DOHH2 (cell line): ENCODE data around the gene RAET1E.

ENCODE experiments used
- H3F3A ChIP-seq: fragments of 200-600 bp; sonication (generic), shearing (Covaris generic); 2 replicates; pipeline ENCODE4 v1.6.0; 2016; ENCODE audit warnings: antibody characterized with exemption, mild to moderate bottlenecking; ENCODE audit not compliant: control insufficient read depth, insufficient read depth
- H3K27ac ChIP-seq: fragments of 200-600 bp; sonication (generic); 2 replicates; pipeline ENCODE4 v1.5.1; 2014; ENCODE audit warnings: low read depth, mild to moderate bottlenecking, low read length, moderate library complexity
- H3K27me3 ChIP-seq: fragments of 200-600 bp; sonication (generic); 2 replicates; pipeline ENCODE4 v1.6.1; 2014; ENCODE audit warnings: mild to moderate bottlenecking, low read length, mixed read lengths; ENCODE audit not compliant: control insufficient read depth
- H3K36me3 ChIP-seq: fragments of 200-600 bp; sonication (generic); 2 replicates; pipeline ENCODE4 v1.6.1; 2014; ENCODE audit warnings: mild to moderate bottlenecking, low read length, moderate library complexity, mixed read lengths; ENCODE audit not compliant: control insufficient read depth
- H3K4me1 ChIP-seq: fragments of 200-600 bp; sonication (generic); 2 replicates; pipeline ENCODE4 v1.6.1; 2014; ENCODE audit warnings: mild to moderate bottlenecking, low read length, mixed read lengths; ENCODE audit not compliant: control insufficient read depth
- H3K4me2 ChIP-seq: fragments of 200-600 bp; sonication (generic); 2 replicates; pipeline ENCODE4 v1.6.0; 2014; ENCODE audit warnings: mild to moderate bottlenecking, low read length, moderate library complexity
- H3K4me3 ChIP-seq: fragments of 200-600 bp; sonication (generic); 2 replicates; pipeline ENCODE4 v1.5.1; 2014; ENCODE audit warnings: mild to moderate bottlenecking, low read length, mixed read lengths
- H3K79me2 ChIP-seq: fragments of 200-600 bp; sonication (generic); 2 replicates; pipeline ENCODE4 v1.6.1; 2014; ENCODE audit warnings: mild to moderate bottlenecking, low read length, mixed read lengths; ENCODE audit not compliant: control insufficient read depth
- H3K9me2 ChIP-seq: fragments of 200-600 bp; sonication (generic); replicated peaks from 2 replicates; pipeline ENCODE4 v1.6.1; 2014; ENCODE audit warnings: mild to moderate bottlenecking, low read length, mixed read lengths; ENCODE audit not compliant: control insufficient read depth
- H3K9me3 ChIP-seq: fragments of 200-600 bp; sonication (generic); 2 replicates; pipeline ENCODE4 v1.6.1; 2014; ENCODE audit warnings: antibody characterized with exemption, low read length, mixed read lengths; ENCODE audit not compliant: control insufficient read depth, insufficient read depth
- H4K20me1 ChIP-seq: fragments of 200-600 bp; sonication (generic); 2 replicates; pipeline ENCODE4 v1.6.0; 2014; ENCODE audit warnings: low read depth, mild to moderate bottlenecking, antibody characterized with exemption, low read length, moderate library complexity; ENCODE audit not compliant: control insufficient read depth, insufficient read depth
- CTCF ChIP-seq: fragments of 200-600 bp; sonication (generic); IDR thresholded peaks from one replicate; pipeline ENCODE4 v1.5.1; 2014; ENCODE audit warnings: antibody characterized with exemption, mild to moderate bottlenecking, low read depth, low read length; ENCODE audit not compliant: poor library complexity, severe bottlenecking
- EZH2phosphoT487 ChIP-seq: fragments of 200-600 bp; sonication (generic); IDR thresholded peaks from 2 replicates; pipeline ENCODE4 v1.6.1; 2017; ENCODE audit warnings: borderline replicate concordance, mild to moderate bottlenecking, antibody characterized with exemption, low read length, moderate library complexity, mixed read lengths

Gene RAET1E

GRCh38 chr6:149925253-149925973 lies 27.5 kb upstream of the RAET1E start:
- H3K4me2 ChIP-seq, result peak overlapping the region; percentile 76

GRCh38 chr6:149924933-149925252 lies 27.0 kb upstream of the RAET1E start:
- no peaks in the 10 kb centered on the region for H3K9me3 ChIP-seq

More at GRCh38 chr6:149925253-149925973, 27.5 kb upstream of the RAET1E start:
- H3K27ac ChIP-seq, result no peak overlapping the region
- no peaks in the 10 kb centered on the region for H3K79me2 ChIP-seq
- TF ChIP-seq CTCF (no peak), EZH2phosphoT487 (no peak)
- no peaks in the 10 kb centered on the region for H4K20me1 ChIP-seq
- H3K4me1 ChIP-seq, result peaks cover 20% of the 10 kb centered on the region
- H3K36me3 ChIP-seq, result no peaks in the 10 kb centered on the region
- no peaks in the 10 kb centered on the region for H3K9me3 ChIP-seq
- no peaks in the 10 kb centered on the region for H3F3A ChIP-seq
- H3K9me2 ChIP-seq, result no peaks in the 10 kb centered on the region
- peak overlapping the region; percentile 68 for H3K4me3 ChIP-seq
- H3K27me3 ChIP-seq, result peaks cover 62% of the 10 kb centered on the region

GRCh38 chr6:149924206-149924932 lies 26.5 kb upstream of the RAET1E start:
- Histone ChIP-seq H3K79me2 (no peaks in the 10 kb centered on the region), H3K27me3 (peaks cover 62% of the 10 kb centered on the region), H3K9me2 (no peaks in the 10 kb centered on the region), H3K9me3 (no peaks in the 10 kb centered on the region), H3K4me2 (no peak overlapping the region), H3K4me1 (peaks cover 20% of the 10 kb centered on the region), H3K27ac (no peak overlapping the region), H3K36me3 (no peaks in the 10 kb centered on the region), H4K20me1 (no peaks in the 10 kb centered on the region), H3F3A (no peaks in the 10 kb centered on the region), H3K4me3 (no peak overlapping the region)
- TF ChIP-seq CTCF (no peak), EZH2phosphoT487 (no peak)

More at GRCh38 chr6:149924933-149925252, 27.0 kb upstream of the RAET1E start:
- Histone ChIP-seq H3K36me3 (no peaks in the 10 kb centered on the region), H3K4me1 (peaks cover 20% of the 10 kb centered on the region), H3K4me3 (no peak overlapping the region), H3F3A (no peaks in the 10 kb centered on the region), H3K9me2 (no peaks in the 10 kb centered on the region), H3K79me2 (no peaks in the 10 kb centered on the region), H3K27ac (no peak overlapping the region), H3K27me3 (peaks cover 66% of the 10 kb centered on the region), H4K20me1 (no peaks in the 10 kb centered on the region), H3K4me2 (no peak overlapping the region)
- TF ChIP-seq CTCF (no peak), EZH2phosphoT487 (no peak)
